Panc1 (cell line): Measurements from ENCODE around the gene MPPED1. TPM values are rescaled to one million over a fixed set of nuclear protein-coding genes. Genes with fewer than 3 reads are reported as not detected.
A peak's percentile ranks its signal among the peaks of the same experiment; 100 is the strongest.

ENCODE experiments used
- ATAC-seq: fragments of 200-7000 bp; cut with Tn5 transposase; 2 replicates; pipeline ENCODE4 v1.9.1; 2020; ENCODE audit warnings: mild to moderate bottlenecking, moderate library complexity
- BruUV-seq: library from RNA; stranded (reverse); fragments of 400-500 nt; replicated peaks from 2 replicates; lab custom pipeline; 2021; lab: Mats Ljungman, UMichigan
- CTCF ChIA-PET: fragments of 300-600 bp; sonication (Branson Sonifier 250); formaldehyde crosslinking; loops from one replicate; lab custom pipeline; 2022; ENCODE audit warnings: antibody characterized with exemption; lab: Charles Lee
- POLR2A ChIA-PET: fragments of 300-600 bp; sonication (Branson Sonifier 250); formaldehyde crosslinking; loops from one replicate; lab custom pipeline; 2022; ENCODE audit warnings: antibody characterized with exemption; lab: Charles Lee
- DNase-seq: peaks from one replicate; pipeline ENCODE4 v3.0.0-alpha.2; 2010; ENCODE audit warnings: low read depth, low spot score
- H3K27ac ChIP-seq: 2 replicates; pipeline ENCODE4 v1.5.1; 2011; ENCODE audit warnings: mild to moderate bottlenecking, low read length, inconsistent platforms
- H3K27me3 ChIP-seq: fragments of 200-500 bp; sonication (Bioruptor generic); 2 replicates; pipeline ENCODE4 v1.6.0; 2014; ENCODE audit warnings: low read length, inconsistent platforms; ENCODE audit not compliant: control insufficient read depth, insufficient read depth
- H3K36me3 ChIP-seq: fragments of 200-500 bp; sonication (Bioruptor generic); 2 replicates; pipeline ENCODE4 v1.5.1; 2014; ENCODE audit warnings: inconsistent platforms, mild to moderate bottlenecking, low read length, moderate library complexity; ENCODE audit not compliant: control insufficient read depth, insufficient read depth
- H3K4me1 ChIP-seq: 2 replicates; pipeline ENCODE4 v1.5.1; 2011; ENCODE audit warnings: inconsistent platforms, mild to moderate bottlenecking, low read length, moderate library complexity; ENCODE audit not compliant: control insufficient read depth, insufficient read depth
- H3K4me3 ChIP-seq, 2 experiments: 2 replicates each; pipeline ENCODE4 v1.5.1; 2011 to 2012; ENCODE audit warnings: low read depth in 2 of 2, low read length in 2 of 2, mild to moderate bottlenecking in 2 of 2, inconsistent platforms in 1 of 2, moderate library complexity in 1 of 2
- H3K9me3 ChIP-seq: fragments of 200-500 bp; sonication (Bioruptor generic); 2 replicates; pipeline ENCODE4 v1.5.1; 2014; ENCODE audit warnings: low read depth, mild to moderate bottlenecking, inconsistent platforms, low read length, moderate library complexity; ENCODE audit not compliant: control insufficient read depth, insufficient read depth
- CTCF ChIP-seq: fragments of 450-650 bp; IDR thresholded peaks from 2 replicates; pipeline ENCODE4 v1.5.1; 2017; ENCODE audit warnings: mild to moderate bottlenecking
- POLR2AphosphoS5 ChIP-seq: IDR thresholded peaks from 2 replicates; pipeline ENCODE4 v1.6.1; 2012; ENCODE audit warnings: mild to moderate bottlenecking, low read depth, low read length, moderate library complexity
- REST ChIP-seq, 2 experiments: IDR thresholded peaks; 2 replicates each; pipeline ENCODE4 v1.6.1; 2011 to 2012; ENCODE audit warnings: low read depth in 2 of 2, control low read depth in 1 of 2, low read length in 1 of 2, mild to moderate bottlenecking in 1 of 2, moderate library complexity in 1 of 2; ENCODE audit not compliant: insufficient read depth in 1 of 2
- SIN3A ChIP-seq: IDR thresholded peaks from 2 replicates; pipeline ENCODE4 v1.6.1; 2012; ENCODE audit warnings: low read depth, mild to moderate bottlenecking, low read length, moderate library complexity, borderline replicate concordance; ENCODE audit not compliant: insufficient read depth
- TCF7L2 ChIP-seq: IDR thresholded peaks from 2 replicates; pipeline ENCODE4 v1.6.1; 2011; ENCODE audit warnings: mild to moderate bottlenecking, low read depth, low read length, inconsistent platforms
- in situ Hi-C: cut with HindIII; loops from 2 replicates; pipeline ENCODE4 v1.10.0; 2016; ENCODE audit warnings: low sequenced_read_pairs, low pct_unique_long_range_greater_than_20kb
- intact Hi-C: fragments of 100-400 bp; cut with micrococcal nuclease; formaldehyde crosslinking; loops from one replicate; pipeline ENCODE4 v1.10.0; 2022; ENCODE audit not compliant: unreplicated experiment
- total RNA-seq: library from RNA; stranded (reverse); gene quantifications from one replicate; pipeline ENCODE4 v1.2.1, GENCODE V29; 2021; ENCODE audit not compliant: unreplicated experiment

Gene MPPED1
- total RNA-seq, 1 experiment from 2014 or later: not detected

GRCh38 chr22:43521716-43522115 is 109.9 kb downstream of the MPPED1 start:
- DNase-seq: peak; percentile 55
- no peak for TF ChIP-seq TCF7L2
- no peak for TF ChIP-seq REST (IDR thresholded peaks at IDR 0.05; ENCODE audit: insufficient read depth in 1 of 2, low read depth in 2 of 2, low read length in 1 of 2)
- no peak for TF ChIP-seq CTCF
- no peak for TF ChIP-seq POLR2AphosphoS5
- Histone ChIP-seq H3K27ac (no peak overlapping the region), H3K4me1 (no peaks in the 10 kb centered on the region), H3K9me3 (no peaks in the 10 kb centered on the region), H3K4me3 (no peak overlapping the region), H3K36me3 (no peaks in the 10 kb centered on the region), H3K27me3 (no peaks in the 10 kb centered on the region)
- POLR2A ChIA-PET: no interaction called here
- intact Hi-C loops: no loop called here
- CTCF ChIA-PET: interaction anchor here (0.7 kb wide), 1 partner anchor 13 kb away, joined by 3 read pairs; no protein-coding TSS in a partner anchor
- in situ Hi-C loops: no loop called here
- no peak for ATAC-seq
- BruUV-seq: no TSS peak

GRCh38 chr22:43526117-43526655 is 114.4 kb downstream of the MPPED1 start:
- Histone ChIP-seq H3K9me3 (no peaks in the 10 kb centered on the region), H3K27ac (no peak overlapping the region), H3K36me3 (no peaks in the 10 kb centered on the region), H3K27me3 (no peaks in the 10 kb centered on the region), H3K4me1 (no peaks in the 10 kb centered on the region), H3K4me3 (no peak overlapping the region)
- DNase-seq (no peak), ATAC-seq (no peak)
- no TSS peak for BruUV-seq
- in situ Hi-C loops (no loop called here), intact Hi-C loops (no loop called here)
- ChIA-PET POLR2A (no interaction called here), CTCF (no interaction called here)
- no peak for TF ChIP-seq TCF7L2
- no peak for TF ChIP-seq CTCF
- no peak for TF ChIP-seq SIN3A
- no peak for TF ChIP-seq REST (IDR thresholded peaks at IDR 0.05; ENCODE audit: insufficient read depth in 1 of 2, low read depth in 2 of 2, low read length in 1 of 2)
- no peak for TF ChIP-seq POLR2AphosphoS5
